VCaP (cell line): ENCODE results near the gene ZNF735.
"Not testable (repeated sequence)": the region's sequence is repeated elsewhere in the genome, so short reads cannot be mapped to it uniquely, and the experiment has no call there.

Source experiments
- H3K27ac ChIP-seq: fragments of 450-650 bp; 2 replicates; pipeline ENCODE4 v1.5.1; 2017
- TF ChIP-seq, protein P1 (sequence below): fragments of 450-650 bp; conservative IDR thresholded peaks from 2 replicates; pipeline ENCODE4 v1.5.1; 2017; ENCODE audit warnings: mild to moderate bottlenecking, moderate library complexity

Gene ZNF735

DNA sequence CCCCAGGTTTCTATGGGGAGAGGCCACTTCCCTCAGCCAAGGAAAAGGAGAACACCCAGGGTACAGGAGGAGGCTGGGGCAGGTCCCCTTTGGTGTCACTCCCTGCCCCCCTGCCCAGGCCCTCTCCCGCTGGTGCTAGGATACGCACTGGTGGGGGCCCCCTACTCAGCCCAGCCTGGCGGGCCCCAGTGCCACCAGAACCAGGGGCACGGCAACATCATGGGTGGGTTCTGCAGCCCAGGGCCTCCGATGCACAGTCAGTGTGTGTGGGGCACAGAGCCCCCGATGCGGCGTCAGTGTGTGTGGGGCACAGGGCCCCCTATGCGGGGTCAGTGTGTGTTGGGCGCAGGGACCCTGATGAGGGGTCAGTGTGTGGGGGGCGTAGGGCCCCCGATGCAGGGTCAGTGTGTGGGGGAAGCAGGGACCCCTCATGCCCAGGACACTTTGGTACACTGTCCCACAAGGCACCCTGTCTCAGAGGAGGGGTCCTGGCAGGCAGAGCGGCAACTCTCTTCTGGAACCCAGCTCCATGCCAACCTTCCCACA lies 23.1 kb upstream of the ZNF735 start:
- TF ChIP-seq, protein P1, sequence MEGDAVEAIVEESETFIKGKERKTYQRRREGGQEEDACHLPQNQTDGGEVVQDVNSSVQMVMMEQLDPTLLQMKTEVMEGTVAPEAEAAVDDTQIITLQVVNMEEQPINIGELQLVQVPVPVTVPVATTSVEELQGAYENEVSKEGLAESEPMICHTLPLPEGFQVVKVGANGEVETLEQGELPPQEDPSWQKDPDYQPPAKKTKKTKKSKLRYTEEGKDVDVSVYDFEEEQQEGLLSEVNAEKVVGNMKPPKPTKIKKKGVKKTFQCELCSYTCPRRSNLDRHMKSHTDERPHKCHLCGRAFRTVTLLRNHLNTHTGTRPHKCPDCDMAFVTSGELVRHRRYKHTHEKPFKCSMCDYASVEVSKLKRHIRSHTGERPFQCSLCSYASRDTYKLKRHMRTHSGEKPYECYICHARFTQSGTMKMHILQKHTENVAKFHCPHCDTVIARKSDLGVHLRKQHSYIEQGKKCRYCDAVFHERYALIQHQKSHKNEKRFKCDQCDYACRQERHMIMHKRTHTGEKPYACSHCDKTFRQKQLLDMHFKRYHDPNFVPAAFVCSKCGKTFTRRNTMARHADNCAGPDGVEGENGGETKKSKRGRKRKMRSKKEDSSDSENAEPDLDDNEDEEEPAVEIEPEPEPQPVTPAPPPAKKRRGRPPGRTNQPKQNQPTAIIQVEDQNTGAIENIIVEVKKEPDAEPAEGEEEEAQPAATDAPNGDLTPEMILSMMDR, result no peak
- H3K27ac ChIP-seq, result no peak overlapping the region

DNA sequence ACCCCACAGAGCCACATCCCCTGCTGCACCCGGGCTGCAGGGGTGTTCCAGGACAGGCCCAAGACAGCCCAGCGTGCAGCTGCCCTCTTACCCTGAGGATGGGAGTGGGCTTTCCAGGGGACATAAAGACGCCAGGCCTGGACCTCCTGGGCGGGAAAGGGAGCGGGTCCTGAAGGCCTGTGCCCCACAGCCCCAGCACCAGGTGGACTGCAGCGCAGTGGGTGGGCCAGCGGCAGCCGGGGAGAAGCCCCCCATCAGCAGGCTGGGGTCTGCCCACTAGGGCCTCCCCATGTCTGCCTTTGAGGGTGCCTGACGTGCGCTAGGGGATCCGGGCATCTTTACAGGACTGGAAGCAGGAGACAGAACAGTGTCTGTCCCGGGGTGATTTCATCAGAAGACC lies 22.6 kb upstream of the ZNF735 start:
- no peak overlapping the region for H3K27ac ChIP-seq
- TF ChIP-seq, protein P1, result no peak

DNA sequence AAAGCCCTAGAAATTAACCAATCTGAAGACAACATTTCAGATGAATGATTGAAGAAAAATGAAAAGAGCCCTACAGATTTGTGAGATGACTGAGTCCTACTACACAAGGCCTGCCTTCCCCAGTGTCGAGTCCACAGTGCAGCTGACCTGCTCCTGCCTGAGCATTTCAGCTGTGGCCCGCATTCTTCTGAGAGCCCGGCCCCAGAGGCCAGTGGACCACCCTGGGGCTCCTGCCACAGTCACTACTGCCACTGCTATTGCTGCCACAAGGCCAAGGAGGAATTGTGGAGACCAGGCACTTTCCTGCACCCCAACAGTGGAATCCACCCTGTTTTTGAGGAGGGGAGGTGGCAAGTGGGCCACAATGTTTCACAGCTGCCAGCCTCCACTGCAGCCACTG lies 19.6 kb upstream of the ZNF735 start:
- H3K27ac ChIP-seq, result no peak overlapping the region
- TF ChIP-seq, protein P1, result no peak

DNA sequence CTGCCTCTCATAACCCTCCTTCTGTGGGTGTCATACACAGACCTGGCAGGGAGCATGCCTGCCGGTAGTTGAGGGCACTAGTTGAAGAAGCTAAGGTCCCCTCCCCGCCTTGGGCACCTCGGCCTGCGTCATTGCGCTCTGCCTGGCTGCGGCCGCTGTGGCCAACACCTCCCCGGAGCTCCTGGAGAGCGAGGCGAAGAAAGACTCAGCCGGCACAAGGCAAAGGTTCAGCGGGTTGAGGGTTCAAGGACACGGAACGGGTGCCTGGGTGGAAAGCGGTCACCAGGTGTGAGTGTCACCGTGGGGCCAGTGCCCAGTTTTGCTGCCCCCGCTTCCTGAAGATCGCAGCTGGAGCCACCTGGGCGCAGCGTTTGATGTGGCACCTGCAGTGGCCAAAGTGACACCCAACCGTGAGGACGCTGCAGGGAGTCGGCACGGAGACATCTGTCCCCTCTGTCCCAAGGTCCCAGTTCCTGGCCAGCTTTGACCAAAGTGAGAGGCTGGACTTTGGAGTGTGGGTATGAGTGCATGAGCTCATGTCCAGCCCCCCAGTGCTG lies 14.8 kb upstream of the ZNF735 start:
- TF ChIP-seq, protein P1, result no peak
- no peak overlapping the region for H3K27ac ChIP-seq

DNA sequence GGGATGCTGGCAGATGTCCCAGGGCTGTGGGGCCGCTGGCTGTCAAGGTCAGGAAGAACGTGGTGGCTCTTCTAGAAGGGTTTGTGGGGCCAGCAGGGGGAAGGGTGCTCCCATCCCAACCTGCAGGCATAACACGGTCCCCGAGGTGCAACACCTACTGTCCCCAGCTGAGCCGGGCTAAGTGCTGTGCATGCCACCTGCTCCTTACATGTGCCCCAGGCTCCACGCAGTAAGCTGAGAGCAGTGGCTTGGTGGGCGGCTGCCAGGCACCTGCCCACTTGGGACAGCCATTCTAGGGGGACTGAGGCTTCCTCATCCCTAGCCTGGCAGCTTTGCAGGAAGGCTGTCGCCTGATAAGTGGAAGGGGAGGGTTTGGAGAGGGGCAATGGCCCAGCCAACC lies 14.2 kb upstream of the ZNF735 start:
- H3K27ac ChIP-seq, result no peak overlapping the region
- TF ChIP-seq, protein P1, result no peak

DNA sequence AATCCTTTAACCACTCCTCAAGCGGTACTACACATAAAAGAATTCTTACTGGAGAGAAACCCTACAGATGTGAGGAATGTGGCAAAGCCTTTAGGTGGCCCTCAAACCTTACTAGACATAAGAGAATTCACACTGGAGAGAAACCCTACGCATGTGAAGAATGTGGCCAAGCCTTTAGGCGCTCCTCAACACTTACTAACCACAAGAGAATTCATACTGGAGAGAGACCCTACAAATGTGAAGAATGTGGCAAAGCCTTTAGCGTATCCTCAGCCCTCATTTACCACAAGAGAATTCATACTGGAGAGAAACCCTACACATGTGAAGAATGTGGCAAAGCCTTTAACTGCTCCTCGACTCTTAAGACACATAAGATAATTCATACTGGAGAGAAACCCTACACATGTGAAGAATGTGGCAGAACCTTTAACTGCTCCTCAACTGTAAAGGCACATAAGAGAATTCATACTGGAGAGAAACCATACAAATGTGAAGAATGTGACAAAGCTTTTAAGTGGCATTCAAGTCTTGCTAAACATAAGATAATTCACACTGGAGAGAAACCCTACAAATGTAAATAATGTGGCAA lies 12.8 kb downstream of the ZNF735 start:
- not testable (repeated sequence) for H3K27ac ChIP-seq

DNA sequence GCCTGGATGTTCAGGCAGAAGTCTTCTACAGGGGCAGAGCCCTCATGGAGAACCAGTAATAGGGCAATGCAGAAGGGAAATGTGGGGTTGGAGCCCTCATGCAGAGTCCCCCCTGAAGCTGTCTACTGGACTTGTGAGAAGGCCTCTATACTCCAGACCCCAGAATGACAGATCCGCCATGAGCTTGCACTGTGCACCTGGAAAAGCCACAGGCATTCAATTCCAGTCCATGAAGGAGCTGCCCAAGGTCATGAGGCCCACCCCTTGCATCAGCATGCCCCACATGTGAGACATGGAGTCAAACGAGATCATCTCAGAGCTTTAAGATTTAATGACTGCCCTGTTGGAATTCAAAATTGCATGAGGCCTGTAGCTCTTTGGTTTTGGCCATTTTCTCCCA lies 16.4 kb downstream of the ZNF735 start:
- TF ChIP-seq, protein P1, result no peak

DNA sequence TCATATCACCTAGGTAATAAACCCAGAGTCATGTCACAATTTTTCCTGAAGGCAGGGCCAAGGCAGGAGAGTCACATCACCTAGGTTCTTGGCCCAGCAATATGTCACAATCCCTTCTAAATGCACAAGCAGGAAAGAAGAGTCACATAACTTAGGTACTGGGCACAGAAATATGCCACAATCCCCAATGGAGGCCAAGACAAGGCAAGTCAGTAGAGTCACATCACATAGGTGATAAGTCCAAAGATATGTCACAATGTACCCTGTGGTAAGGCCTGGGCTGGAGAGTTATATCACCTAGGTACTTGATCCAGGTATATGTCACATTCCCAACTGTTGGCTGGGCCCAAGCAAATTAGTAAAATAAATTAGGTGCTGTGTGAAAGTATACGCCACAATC lies 21.2 kb downstream of the ZNF735 start, which contains the start of gene ZNF679:
TSS of gene ZNF679 (plus strand) at position 301 of the 400 bp plus-strand sequence. CDS start 20,644 bp downstream, outside the sequence.
- H3K27ac ChIP-seq, result not testable (repeated sequence)

More for the DNA sequence above, 16.4 kb downstream of the ZNF735 start:
- no peak overlapping the region for H3K27ac ChIP-seq
